Activated CD4-positive, alpha-beta T cell treated with anti-CD3 and anti-CD28 coated beads, Interleukin-2, amount 50 U/mL, for 1 hour (primary cell): Measurements from ENCODE around the gene KXD1.
A peak's percentile ranks its signal among the peaks of the same experiment; 100 is the strongest.

Experiments
- DNase-seq: peaks from one replicate; pipeline ENCODE4 v3.0.0-alpha.2; 2020

Gene KXD1

DNA sequence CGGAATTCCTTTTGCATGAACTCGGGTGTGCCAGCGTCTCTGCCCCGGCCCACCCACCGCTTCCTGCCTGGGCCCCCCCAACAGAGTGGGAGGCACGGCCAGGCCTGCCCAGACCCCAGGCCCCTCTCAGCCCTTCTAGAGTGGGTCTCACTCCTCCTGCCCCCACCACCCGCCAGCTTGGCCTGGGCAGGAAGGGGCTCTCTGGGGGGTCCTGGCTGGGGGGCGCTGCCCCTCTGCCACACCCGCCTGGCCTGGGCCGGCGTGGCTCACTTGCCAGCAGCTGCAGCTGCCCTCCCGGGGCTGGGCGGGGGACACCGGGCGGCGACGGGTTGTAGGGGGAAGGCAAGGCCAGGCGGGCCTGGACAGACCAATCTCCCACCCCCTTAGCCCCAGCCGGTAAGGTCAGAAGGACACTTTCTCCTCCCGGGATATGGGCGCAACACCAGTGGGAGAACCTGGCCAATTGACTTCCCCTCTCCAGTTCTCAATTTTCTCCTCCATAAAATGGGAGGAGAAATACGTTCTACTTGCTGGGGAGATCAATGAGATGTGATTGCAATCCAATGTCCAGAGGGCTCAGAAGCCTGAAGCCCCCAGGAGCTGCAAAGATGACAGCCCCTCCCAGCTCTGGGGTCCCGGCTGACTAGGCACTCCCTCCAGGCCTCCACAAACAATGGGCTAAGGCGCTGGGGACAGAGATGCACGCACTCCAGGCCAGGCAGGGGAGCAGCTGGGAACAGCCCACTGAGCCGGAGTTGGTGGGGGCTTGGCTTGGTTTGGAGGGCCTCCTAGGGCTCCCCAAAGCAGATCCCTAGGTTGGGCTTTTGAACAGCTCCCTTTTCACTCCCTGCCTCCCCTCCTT is 46.5 kb downstream of the KXD1 start:
- DNase-seq: no peak

DNA sequence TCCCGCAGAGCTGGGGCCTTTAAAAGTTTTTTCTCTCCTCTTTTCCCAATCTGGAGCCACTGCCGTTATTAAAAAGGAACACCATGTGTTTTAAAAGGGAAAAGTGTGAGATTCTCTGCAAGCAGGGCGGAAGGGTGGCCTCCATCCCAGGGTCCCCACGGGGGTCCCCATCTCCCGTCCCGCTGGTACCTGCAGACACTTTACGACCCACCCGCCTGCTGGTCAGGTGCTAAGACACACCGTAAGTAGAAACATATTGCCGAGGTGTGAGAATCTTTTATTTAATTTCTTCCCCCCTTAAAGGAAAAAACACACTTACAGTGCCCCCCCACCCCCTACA is 47.1 kb downstream of the KXD1 start:
- no peak for DNase-seq

DNA sequence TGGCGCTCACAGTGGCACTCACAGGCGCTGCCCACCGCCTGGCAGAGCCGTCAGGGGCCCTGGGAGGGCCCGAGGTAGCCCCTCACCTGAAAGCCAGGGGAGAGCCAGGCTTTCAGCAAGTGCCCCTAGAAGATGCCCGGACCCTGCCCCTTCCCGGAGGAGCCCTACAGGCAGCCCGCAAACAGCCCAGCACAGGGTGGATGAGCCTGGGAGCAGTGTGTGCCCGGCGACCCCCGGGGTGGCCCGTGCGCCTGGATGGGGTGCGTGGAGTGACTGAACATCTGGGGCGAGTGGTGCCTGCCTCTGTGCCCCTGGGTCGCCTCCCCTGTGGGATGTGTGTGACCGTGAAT is 47.5 kb downstream of the KXD1 start:
- no peak for DNase-seq

DNA sequence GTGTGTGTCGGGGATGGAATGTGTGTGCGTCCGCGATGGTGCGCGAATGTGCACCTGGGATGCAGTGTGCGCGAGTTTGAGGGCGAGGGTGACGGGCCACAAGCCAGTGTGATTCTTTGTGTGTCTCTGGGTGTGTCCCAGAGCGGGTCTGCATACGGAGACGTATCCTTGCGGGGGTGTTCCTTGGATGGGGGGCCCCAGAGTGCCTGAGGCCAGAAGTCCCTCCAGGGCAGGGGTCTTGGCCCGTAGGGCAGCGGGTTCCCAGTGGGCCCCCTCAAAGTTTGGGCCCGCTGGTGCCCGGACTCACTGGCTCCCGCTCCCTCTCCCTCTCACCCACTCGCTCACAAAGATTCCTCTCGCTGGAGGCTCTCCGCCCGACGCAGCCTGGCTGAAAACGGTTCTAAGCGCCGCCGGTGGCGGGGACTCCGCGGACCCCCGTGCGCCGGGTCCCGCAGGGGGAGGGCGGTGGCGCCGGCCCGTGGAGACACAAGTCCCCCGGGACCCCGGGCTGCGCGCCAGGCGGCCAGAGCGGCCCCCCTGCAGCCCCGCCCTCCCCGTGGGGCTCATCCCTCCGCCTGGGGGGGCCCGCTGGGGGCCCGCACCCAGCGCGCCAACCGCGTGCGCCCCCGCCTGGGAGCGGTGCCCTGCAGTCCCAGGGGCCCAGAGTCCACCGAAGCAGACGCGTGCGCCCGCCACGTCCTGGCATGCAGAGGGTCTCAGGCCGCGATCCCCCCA is 48.0 kb downstream of the KXD1 start:
- no peak for DNase-seq

DNA sequence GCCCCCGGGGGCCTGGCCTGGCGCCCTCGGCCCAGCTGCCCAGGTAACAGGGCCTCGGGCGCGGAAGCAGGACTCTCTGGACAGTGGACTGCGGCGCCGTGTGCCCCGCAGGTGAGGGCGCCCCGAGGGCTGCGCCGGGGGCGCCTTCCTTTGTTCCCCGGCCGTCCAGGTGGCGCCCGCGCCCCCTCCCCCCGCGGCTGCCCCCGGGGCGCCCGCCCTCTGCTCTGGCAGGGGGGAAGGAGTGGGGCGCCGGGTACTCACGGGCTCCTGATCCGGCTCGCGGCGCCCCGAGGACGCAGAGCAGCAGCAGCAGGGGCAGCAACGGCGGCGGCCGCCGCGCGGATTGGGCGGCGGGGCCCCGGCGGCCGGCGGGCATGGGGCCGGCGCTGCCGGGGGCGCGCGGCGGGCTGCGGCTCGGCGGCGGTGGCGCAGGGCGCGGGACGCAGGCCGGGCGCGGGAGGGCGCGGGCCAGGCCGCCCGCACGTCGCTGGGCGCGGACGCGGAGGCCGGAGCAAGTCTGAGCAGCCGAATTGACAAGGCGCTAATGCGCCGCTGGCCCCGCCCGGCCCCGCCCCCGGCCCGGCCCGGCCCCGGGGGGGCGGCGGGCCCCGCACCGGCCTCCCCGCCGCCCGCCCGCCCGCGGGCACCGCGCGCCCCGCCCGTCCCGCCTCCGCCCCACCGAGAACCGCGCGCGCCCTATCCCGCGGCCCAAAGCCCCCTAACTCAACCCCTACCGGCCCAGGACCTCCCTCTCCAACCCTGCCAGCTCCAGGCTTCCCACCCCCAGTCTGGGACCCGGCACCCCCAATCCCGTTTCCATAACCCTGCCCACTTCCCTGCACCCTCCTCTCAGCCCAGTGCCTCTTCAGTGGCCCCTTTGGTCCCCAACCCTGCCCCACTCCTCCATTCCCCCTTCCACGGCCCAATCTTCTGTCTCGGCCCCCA is 48.9 kb downstream of the KXD1 start, which contains the start of gene CRLF1:
CRLF1 (minus strand) TSS at position 519 of the 945 bp plus-strand sequence; CDS start at position 376, 143 bp downstream.
- DNase-seq: no peak

DNA sequence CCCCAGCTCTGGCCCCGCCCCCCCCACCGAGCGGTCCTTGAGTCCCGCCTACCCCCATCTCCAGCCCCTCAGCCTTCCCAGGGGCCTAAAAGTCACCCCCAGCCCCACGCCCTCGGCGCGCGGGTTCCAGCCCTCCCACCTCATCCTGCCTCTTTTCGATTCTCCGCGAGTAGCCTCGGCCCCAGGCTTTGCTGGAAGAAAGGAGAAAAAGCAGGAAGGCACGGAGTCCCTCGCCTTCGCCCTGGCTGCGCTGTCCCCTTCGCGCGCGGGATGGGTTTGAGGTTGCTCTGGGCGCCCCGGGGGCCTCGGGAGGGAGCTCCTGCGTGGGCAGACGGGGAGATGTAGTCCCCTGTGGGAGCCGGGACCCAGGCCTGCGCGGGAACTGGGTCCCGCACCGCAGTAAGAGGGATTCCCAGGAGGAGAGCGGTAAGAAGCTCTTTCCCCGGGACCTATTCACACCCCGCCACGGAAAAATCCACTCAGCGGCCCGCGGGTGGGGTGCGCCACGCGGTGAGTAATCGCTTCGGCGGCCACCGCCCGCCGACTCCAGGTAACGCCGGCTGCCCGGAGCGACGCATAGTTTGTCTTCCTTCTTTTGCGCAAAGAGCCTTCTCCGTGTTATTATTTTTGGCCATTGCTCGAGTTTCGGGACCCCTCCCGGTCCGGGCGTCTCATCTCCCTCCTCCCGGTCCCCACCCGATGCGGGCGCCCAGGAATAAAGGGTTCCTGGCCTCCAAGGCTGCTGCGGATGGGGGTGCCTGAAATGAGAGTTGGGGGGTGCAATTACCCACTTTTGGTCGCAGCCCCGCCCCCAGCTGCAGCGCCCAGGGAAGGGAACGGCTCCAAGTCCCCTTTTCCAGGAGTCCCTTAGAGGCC is 49.8 kb downstream of the KXD1 start:
- DNase-seq: peak; percentile 37

DNA sequence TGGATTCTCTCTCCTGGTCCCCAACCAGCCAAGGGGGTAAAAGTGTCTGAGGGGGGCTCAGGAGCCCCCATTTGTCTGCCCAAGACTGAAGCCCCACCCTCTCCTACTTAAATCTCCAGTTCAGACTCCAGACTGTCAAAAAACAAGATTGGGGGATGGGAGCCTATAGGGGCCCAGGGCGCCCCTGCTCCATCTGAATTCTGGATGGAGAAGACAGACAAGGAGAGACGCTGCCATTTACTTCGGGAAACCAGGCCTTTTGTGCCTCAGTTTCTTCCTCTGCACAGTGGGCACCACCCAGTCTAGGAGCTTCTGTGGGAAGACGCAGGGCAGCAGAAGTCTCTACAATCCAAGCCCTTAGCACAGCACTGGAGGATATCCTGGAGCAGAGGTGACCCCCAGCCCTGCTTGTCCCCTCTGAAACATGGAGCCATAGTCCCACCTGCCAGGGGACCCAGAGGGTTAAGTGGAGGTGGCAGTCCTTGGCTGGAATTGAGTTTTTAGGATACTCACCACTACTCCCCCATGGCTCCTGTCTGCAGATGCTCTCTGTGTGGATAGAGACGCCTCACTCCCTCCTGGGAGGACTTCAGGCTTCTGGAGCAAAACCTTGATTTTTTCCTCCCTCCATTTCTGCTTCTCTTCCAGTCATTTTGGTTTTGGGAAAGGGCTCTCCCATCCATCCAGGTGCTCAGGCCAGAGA is 50.6 kb downstream of the KXD1 start:
- DNase-seq: no peak

DNA sequence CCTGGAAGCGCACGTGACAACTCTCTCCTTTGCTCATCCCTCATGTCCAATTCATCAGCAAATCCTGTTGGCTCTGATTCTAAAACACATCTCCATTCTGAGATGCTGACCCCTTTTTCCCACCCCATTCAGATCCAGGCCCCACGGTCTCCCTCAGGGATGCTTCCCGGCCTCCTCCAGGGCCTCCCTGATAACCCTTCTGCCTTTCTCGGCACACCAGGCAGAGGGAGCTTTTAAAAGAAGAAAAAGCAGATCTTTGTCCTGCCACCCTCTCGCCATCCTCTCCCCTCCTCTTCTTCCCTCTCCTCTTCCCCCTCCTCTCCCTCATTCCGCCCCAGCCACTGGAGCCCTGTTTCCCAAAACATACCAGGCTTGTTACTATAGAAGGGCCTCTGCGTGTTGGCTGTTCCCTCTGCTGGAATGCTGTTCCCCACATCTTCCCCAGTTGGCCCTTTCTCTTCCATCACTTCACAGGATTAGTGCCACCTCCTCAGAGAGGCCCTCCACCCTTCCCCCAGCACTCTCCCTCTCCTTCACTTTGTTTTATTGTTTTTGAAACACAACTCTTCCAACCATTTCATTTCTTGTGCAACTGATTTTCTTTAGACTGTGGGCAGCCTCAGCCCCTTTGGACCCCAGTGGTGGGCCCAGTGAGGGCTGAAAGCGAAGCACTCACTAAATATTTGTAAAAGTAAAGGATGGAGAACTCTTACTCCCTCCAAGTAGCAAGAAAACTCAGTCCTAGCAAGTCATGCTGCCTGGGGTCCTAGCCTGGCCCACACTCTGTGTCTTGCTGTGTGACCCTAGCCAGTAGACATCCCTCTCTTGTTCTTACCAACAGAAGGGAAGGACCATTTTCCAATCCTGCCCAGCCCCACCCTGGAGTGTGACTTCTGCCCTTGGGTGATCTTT is 51.4 kb downstream of the KXD1 start:
- no peak for DNase-seq

DNA sequence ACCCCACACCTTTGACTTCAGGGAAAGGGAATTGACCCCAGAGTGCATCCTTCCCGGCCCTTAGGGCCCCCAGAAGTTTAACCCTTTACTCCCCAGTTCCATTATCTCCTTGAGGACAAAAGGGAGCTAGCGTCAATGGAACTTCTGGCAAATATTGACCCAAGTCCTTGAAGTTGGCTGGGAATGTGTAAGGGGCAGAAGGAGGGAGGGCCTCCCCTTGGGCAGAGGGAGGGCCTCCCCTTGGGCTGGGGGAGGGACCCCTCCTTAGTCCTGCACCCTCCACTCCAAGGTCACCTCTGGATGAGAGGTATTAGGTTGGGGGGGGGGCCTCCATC is 52.0 kb downstream of the KXD1 start:
- DNase-seq: no peak

DNA sequence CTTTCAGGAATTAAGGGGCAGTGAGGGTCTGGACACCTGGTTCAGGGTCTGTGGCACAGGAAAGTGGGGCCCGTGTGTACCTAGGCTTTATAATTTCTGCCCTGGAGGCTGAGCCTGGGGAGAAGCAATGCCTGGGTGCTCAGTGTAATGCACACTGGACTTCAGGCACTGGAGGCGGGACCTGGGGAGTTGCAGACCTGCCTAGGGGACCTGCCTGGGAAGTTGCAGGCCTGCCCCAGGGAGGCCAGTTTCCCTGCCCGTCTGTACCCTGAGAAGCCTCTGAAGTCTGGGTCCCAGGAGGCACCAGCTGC is 52.5 kb downstream of the KXD1 start:
- no peak for DNase-seq

DNA sequence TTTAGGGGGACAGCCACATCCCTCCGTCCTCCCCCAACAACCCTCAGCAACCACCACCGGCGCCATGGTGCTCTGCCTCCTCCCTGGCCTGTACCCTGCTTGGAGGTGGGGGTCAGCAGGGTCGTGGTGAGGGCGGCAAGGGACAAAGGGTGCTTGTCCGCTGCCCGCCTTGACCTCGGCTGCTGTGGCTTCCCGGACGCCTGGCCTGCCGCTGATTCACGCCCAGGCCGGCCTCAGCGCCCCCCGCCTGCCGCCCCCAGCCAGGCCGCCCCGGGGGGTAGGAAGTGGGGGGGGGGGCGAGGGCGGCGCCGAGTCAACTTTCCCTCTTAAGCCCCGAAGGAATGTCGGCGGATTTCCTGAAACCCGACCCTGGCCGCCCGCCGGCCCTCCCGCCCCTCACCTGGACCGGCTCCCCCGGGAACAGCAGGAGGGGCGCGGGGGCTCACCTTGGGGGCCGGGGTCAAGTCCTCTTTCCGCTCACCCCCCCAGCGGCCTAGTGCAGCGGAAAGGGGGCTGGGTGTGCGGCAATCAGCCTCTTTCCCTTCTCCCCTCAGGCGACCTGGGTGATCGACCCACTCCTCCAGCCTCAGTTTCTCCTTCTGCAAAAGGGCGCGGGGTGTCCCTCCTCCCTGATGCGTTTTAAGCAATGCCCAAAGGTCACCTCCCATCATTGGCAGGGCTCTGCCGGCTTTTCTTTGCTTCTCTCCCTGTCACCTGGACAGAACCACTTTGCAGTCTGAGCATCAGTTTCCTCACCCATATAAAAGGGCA is 53.1 kb downstream of the KXD1 start:
- DNase-seq: no peak

DNA sequence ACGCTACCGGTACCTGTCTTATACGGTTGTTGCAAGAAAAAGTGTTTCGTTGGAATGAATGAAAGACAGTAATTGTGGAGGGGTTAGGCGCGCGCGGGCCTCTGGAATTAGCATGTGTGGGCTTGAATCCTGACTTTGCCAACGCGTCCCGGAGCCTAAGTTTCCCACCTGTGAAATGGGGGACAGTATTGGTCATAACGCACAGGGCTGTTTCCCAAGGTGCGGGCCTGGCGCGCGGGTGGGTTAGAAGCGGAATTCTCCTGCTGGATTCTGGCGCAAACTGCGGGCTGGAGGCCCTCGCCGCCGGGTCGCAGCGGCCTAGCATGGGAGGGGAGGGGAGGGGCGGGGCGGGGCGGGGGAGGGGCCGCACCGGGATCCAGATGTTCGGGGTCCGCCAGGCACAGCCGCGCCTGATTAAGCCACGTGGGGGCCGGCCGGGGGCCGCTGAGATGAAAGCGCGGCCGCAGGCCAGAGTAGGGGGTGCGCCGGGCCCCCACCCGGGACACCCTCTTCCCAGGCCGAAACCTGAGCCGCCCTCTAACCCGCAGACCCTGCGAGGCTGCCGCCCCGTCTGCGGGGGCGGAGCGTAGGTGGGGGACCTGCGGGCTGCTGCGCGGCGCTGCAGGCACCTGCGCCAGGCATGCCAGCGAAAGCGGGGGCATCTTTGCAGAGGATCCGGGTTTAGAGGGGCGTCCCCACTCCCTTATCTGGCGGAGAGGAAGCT is 53.8 kb downstream of the KXD1 start:
- no peak for DNase-seq

DNA sequence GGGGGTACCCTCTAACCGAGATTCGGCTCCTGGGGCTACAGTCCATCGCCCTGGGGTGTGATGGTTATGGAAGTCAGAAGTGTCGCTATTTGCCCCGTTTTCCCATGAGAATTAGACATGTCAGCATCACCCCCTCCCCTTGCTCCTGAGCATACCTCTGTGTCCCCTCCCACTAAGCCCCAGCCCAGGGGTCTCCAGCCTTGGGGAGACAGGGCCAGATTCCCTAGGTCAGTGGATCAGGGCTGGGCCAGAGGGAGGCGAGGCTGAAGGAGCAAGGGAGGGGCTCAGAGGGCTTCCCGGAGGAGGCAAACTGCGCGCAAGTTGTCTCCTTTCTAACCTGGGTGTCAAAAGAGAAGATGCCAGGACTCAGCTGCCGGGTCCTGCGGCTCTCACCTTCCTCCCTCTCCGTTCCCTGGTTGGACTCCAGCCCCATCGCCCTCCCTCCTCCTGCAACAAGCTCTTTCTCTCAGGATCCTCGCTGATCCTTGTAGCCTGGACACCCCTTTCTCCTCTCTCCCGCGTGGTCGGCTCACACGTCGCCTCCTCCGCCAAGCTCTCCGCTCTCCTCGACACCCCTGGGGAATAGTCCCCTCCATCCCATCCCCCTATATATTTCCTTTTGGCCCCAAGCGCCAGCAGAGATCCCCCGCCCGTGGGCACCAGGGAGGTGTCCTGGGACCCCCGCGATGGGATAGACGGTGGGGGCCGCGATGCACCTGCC is 54.5 kb downstream of the KXD1 start:
- DNase-seq: no peak

DNA sequence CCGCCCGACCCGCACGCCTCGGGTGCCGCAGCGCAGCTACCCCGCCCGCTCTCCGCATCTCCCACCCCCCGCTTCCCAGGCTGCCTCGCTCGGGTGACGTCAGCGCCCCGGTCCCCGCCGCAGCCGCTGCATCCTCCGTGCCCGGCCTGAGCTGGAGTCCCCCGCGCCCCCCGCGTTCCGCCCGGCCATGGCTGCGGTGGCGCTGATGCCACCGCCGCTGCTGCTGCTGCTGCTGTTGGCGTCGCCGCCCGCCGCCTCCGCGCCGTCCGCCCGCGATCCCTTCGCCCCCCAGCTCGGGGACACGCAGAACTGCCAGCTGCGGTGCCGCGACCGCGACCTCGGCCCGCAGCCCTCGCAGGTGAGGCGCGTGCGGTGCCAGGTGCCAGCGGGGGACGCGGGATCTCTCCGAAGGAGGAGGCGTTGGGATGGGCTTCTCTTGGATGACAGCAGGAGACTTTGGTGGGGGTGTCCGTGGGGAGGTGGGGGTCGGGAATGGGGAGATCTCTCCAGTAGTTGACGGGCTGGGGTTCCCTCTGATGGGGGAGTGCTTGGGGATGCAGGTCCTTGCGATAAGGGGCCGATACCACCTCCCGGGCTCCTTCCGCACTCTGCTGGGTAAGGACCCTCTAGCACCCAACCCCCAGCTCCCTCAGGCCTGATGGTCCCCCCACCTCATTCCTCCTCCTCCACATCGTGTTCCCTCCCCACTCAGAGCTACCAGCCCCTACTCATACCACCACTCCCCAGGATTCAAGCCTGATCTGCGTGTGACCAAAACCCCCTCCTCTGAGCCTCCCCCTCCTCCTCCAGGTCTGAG is 55.3 kb downstream of the KXD1 start, which contains the start of gene TMEM59L:
TMEM59L (plus strand) TSS at position 99 of the 817 bp plus-strand sequence; CDS start at position 188, 89 bp downstream.
- DNase-seq: peak; percentile 52

DNA sequence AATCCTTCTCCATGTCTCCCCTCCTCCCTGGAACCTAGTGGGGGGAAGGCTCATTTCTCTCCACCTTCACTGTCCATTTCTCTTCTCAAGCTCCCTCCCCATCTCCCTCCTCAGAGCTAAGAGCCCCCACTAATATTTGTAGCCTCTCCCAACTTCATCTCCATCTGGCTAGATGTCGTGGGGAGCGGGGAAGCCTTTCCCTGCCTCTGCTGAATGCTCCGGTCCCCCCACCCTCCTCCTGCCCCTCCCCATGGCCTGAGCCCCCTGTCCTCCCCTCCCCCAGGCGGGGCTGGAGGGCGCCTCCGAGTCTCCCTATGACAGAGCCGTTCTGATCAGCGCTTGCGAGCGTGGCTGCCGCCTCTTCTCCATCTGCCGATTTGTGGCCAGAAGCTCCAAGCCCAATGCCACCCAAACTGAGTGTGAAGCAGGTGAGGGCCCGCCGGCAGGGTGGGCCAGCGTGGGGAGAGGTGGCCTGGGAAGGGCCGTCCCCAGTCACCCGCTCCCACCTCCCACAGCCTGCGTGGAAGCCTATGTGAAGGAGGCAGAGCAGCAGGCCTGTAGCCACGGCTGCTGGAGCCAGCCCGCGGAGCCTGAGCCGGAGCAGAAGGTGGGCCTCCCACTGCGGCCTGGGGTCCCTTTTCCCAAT is 56.0 kb downstream of the KXD1 start:
- DNase-seq: no peak

DNA sequence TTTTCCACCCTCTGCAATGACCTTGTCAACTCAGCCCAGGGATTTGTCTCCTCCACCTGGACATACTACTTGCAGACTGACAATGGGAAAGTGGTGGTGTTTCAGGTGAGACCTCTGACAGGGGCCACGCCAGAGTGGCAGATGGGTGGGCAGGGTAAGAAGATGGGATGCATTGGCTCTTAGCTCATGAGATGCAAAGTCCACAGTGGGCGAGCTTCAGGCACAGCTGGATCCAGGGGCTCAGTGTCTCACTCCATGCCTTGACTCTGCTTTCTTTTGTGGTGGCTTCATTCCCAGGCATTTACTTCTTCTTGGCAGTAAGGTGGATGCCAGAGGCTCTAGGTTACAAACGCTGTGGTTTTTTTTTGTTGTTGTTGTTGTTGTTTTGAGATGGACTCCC is 58.4 kb downstream of the KXD1 start:
- no peak for DNase-seq

DNA sequence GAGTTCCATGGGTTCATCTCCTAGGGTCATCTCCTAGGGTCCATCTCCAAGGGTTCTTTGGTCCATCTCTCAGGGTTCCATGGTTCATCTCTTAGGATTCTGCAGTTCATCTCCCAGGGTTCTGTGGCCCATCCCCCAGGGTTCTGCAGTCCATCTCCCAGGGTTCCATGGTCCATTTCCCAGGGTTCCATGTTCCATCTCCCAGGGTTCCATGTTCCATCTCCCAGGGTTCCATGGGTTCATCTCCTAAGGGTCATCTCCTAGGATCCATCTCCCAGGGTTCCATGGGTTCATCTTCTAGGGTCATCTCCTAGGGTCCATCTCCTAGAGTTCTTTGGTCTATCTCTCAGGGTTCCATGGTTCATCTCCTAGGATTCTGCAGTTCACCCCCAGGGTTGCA is 59.9 kb downstream of the KXD1 start:
- no peak for DNase-seq
